Erythroblast (primary cell): ENCODE results near the gene MICAL2.

ENCODE experiments used
- GATA1 ChIP-seq: IDR thresholded peaks from 2 replicates; pipeline ENCODE4 v1.6.1; 2011; ENCODE audit warnings: low read depth, mild to moderate bottlenecking, control low read depth, low read length, moderate library complexity
- POLR2A ChIP-seq: IDR thresholded peaks from 2 replicates; pipeline ENCODE4 v1.6.1; 2011; ENCODE audit warnings: mild to moderate bottlenecking, low read length

DNA sequence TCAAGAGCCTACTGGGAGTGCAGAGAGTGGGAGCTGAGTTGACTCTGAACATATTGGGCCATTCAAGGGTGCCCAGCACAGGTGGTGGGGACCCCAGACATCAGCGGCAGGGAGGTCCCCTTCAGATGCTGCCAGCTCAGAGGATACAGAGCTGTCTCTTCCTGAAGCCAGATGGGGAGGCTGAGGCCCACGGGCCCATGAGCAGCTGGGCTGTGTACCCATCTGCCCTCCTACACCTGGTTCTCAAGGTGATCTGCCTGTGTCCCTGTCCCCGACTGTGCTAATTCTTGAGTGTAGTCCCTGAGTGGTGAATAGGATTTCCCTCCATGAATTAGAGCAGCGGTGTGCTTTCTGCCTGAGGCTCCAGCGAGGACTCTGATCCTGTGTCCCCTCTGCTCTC is 76.3 kb downstream of the MICAL2 start:
- TF ChIP-seq POLR2A (no peak), GATA1 (no peak)
